ENCODE data around the gene RIC8B. TPM values are rescaled to one million over a fixed set of nuclear protein-coding genes. Genes with fewer than 3 reads are reported as not detected.

The RIC8B gene
- total and polyA plus RNA-seq, 2 of the 13 experiments (the other 11 are each of a cell fraction or from before 2014, with no cell fraction given) = 5.1 to 7.5 TPM

DNA sequence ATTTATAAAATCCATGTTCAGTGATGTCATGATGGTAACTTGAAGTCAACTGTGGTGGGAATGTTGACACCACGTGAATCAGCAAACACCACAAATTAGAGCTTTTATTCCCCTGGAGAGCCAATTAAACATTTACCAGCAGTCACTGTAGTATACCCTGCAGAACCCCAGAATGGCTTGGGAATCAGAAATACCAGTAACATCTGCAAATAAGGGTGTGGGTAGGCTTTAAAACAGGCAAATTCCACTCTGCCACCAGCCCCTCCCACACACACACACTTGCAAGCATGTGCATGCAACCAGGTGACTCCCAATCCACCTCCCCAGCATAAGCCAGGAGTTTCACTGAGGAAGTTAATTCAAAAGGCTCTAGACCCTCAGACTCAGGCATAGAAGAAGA lies 117.6 kb downstream of the RIC8B start (continued):
- TF ChIP-seq, protein P1, sequence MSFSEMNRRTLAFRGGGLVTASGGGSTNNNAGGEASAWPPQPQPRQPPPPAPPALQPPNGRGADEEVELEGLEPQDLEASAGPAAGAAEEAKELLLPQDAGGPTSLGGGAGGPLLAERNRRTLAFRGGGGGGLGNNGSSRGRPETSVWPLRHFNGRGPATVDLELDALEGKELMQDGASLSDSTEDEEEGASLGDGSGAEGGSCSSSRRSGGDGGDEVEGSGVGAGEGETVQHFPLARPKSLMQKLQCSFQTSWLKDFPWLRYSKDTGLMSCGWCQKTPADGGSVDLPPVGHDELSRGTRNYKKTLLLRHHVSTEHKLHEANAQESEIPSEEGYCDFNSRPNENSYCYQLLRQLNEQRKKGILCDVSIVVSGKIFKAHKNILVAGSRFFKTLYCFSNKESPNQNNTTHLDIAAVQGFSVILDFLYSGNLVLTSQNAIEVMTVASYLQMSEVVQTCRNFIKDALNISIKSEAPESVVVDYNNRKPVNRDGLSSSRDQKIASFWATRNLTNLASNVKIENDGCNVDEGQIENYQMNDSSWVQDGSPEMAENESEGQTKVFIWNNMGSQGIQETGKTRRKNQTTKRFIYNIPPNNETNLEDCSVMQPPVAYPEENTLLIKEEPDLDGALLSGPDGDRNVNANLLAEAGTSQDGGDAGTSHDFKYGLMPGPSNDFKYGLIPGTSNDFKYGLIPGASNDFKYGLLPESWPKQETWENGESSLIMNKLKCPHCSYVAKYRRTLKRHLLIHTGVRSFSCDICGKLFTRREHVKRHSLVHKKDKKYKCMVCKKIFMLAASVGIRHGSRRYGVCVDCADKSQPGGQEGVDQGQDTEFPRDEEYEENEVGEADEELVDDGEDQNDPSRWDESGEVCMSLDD (CRISPR knock-in tag; IDR thresholded peaks at IDR 0.05; ENCODE audit: borderline replicate concordance) = no peak
- TF ChIP-seq, protein P2, sequence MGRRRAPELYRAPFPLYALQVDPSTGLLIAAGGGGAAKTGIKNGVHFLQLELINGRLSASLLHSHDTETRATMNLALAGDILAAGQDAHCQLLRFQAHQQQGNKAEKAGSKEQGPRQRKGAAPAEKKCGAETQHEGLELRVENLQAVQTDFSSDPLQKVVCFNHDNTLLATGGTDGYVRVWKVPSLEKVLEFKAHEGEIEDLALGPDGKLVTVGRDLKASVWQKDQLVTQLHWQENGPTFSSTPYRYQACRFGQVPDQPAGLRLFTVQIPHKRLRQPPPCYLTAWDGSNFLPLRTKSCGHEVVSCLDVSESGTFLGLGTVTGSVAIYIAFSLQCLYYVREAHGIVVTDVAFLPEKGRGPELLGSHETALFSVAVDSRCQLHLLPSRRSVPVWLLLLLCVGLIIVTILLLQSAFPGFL (CRISPR knock-in tag; IDR thresholded peaks at IDR 0.05) = no peak
- TF ChIP-seq, protein P3, sequence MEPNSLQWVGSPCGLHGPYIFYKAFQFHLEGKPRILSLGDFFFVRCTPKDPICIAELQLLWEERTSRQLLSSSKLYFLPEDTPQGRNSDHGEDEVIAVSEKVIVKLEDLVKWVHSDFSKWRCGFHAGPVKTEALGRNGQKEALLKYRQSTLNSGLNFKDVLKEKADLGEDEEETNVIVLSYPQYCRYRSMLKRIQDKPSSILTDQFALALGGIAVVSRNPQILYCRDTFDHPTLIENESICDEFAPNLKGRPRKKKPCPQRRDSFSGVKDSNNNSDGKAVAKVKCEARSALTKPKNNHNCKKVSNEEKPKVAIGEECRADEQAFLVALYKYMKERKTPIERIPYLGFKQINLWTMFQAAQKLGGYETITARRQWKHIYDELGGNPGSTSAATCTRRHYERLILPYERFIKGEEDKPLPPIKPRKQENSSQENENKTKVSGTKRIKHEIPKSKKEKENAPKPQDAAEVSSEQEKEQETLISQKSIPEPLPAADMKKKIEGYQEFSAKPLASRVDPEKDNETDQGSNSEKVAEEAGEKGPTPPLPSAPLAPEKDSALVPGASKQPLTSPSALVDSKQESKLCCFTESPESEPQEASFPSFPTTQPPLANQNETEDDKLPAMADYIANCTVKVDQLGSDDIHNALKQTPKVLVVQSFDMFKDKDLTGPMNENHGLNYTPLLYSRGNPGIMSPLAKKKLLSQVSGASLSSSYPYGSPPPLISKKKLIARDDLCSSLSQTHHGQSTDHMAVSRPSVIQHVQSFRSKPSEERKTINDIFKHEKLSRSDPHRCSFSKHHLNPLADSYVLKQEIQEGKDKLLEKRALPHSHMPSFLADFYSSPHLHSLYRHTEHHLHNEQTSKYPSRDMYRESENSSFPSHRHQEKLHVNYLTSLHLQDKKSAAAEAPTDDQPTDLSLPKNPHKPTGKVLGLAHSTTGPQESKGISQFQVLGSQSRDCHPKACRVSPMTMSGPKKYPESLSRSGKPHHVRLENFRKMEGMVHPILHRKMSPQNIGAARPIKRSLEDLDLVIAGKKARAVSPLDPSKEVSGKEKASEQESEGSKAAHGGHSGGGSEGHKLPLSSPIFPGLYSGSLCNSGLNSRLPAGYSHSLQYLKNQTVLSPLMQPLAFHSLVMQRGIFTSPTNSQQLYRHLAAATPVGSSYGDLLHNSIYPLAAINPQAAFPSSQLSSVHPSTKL (CRISPR knock-in tag; IDR thresholded peaks at IDR 0.05) = no peak
- TF ChIP-seq AGO1 (IDR thresholded peaks at IDR 0.05; ENCODE audit: low read depth, low read length, poor library complexity, severe bottlenecking) = no peak
- no peak for TF ChIP-seq FLYWCH1 (CRISPR knock-in tag; IDR thresholded peaks at IDR 0.05)
- TF ChIP-seq DMAP1 (CRISPR knock-in tag; IDR thresholded peaks at IDR 0.05) = no peak
- no peak for TF ChIP-seq SOX6 (IDR thresholded peaks at IDR 0.05)
- TF ChIP-seq SOX6 (CRISPR knock-in tag; IDR thresholded peaks at IDR 0.05) = no peak
- no peak for TF ChIP-seq GLI4 (CRISPR knock-in tag; IDR thresholded peaks at IDR 0.05; ENCODE audit: borderline replicate concordance)
- TF ChIP-seq, protein P4, sequence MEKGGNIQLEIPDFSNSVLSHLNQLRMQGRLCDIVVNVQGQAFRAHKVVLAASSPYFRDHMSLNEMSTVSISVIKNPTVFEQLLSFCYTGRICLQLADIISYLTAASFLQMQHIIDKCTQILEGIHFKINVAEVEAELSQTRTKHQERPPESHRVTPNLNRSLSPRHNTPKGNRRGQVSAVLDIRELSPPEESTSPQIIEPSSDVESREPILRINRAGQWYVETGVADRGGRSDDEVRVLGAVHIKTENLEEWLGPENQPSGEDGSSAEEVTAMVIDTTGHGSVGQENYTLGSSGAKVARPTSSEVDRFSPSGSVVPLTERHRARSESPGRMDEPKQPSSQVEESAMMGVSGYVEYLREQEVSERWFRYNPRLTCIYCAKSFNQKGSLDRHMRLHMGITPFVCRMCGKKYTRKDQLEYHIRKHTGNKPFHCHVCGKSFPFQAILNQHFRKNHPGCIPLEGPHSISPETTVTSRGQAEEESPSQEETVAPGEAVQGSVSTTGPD (CRISPR knock-in tag; IDR thresholded peaks at IDR 0.05) = no peak
- no peak for TF ChIP-seq ETV6 (CRISPR knock-in tag; conservative IDR thresholded peaks at IDR 0.05)
- TF ChIP-seq, protein P5, sequence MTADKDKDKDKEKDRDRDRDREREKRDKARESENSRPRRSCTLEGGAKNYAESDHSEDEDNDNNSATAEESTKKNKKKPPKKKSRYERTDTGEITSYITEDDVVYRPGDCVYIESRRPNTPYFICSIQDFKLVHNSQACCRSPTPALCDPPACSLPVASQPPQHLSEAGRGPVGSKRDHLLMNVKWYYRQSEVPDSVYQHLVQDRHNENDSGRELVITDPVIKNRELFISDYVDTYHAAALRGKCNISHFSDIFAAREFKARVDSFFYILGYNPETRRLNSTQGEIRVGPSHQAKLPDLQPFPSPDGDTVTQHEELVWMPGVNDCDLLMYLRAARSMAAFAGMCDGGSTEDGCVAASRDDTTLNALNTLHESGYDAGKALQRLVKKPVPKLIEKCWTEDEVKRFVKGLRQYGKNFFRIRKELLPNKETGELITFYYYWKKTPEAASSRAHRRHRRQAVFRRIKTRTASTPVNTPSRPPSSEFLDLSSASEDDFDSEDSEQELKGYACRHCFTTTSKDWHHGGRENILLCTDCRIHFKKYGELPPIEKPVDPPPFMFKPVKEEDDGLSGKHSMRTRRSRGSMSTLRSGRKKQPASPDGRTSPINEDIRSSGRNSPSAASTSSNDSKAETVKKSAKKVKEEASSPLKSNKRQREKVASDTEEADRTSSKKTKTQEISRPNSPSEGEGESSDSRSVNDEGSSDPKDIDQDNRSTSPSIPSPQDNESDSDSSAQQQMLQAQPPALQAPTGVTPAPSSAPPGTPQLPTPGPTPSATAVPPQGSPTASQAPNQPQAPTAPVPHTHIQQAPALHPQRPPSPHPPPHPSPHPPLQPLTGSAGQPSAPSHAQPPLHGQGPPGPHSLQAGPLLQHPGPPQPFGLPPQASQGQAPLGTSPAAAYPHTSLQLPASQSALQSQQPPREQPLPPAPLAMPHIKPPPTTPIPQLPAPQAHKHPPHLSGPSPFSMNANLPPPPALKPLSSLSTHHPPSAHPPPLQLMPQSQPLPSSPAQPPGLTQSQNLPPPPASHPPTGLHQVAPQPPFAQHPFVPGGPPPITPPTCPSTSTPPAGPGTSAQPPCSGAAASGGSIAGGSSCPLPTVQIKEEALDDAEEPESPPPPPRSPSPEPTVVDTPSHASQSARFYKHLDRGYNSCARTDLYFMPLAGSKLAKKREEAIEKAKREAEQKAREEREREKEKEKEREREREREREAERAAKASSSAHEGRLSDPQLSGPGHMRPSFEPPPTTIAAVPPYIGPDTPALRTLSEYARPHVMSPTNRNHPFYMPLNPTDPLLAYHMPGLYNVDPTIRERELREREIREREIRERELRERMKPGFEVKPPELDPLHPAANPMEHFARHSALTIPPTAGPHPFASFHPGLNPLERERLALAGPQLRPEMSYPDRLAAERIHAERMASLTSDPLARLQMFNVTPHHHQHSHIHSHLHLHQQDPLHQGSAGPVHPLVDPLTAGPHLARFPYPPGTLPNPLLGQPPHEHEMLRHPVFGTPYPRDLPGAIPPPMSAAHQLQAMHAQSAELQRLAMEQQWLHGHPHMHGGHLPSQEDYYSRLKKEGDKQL (CRISPR knock-in tag; IDR thresholded peaks at IDR 0.05; ENCODE audit: low read depth) = no peak
- TF ChIP-seq SPEN (CRISPR knock-in tag; IDR thresholded peaks at IDR 0.05; ENCODE audit: low read depth) = no peak
- no peak for TF ChIP-seq ZNF207 (IDR thresholded peaks at IDR 0.05; ENCODE audit: borderline replicate concordance)

All from HepG2 (cell line).